GM21723 (cell line): Measurements from ENCODE around the gene TOR2A.
"Not testable (repeated sequence)": the region's sequence is repeated elsewhere in the genome, so short reads cannot be mapped to it uniquely, and the experiment has no call there.

Experiments used
- ATAC-seq: cut with Tn5 transposase; IDR thresholded peaks from one replicate; pipeline ENCODE4 v1.9.1; 2021; ENCODE audit warnings: mild to moderate bottlenecking, moderate library complexity; ENCODE audit not compliant: unreplicated experiment

TOR2A gene

DNA sequence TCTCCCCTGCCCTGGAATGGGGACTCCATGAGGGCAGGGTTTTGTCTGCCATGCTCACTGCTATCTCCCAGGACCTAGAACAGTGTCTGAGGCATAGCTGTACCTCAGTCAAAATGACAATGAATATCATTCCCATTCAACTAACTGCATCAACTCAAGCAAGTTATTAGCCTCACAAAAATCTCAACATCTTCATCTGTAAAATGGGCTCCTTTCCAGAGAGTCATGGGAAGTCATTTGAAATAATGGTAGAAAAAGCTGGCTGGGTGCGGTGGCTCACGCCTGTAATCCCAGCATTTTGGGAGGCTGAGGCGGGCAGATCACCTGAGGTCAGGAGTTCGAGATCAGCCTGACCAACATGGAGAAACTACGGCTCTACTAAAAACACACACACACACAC, 34.0 kb upstream of the TOR2A start:
- no peak for ATAC-seq

DNA sequence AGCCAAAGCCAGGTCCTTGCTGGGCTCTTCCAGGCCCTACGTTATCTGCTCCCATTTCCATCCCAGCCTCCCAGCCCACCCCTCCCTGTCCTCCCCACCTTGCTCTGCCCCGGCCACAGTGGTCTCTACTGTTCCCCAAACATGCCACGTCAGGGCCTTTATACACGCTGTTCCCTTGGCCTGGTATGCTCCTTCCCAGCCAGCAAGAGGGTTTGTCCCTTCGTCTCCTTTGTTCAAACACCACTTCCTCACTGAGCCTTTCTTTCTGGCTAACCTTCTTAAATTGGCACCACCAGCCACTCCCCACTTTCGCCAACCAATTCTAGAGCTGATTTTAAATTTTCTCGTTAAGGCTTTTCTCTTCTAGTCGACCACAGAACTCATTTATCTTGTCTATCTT, 33.6 kb upstream of the TOR2A start:
- no peak for ATAC-seq

DNA sequence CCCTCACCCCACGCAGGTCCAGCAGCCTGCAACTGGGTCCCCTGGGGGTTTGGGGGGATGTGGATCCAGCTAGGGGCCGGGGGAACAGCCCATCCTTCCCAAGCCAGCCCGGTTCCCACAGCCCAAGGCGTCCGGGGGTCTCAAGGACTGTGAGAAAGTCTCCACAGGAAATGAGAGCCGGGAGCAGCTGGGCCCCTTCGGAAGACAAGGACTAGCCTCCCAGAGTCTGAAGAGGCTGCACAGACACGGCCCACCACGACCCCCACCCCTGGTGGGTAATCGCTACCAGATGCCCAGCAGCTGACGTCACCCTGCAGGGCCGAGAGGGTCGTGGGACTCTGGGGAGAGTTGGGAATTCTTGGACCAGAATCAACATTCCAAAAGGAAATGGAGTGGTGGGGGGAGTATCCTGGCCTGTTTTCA, 32.8 kb upstream of the TOR2A start:
- no peak for ATAC-seq

DNA sequence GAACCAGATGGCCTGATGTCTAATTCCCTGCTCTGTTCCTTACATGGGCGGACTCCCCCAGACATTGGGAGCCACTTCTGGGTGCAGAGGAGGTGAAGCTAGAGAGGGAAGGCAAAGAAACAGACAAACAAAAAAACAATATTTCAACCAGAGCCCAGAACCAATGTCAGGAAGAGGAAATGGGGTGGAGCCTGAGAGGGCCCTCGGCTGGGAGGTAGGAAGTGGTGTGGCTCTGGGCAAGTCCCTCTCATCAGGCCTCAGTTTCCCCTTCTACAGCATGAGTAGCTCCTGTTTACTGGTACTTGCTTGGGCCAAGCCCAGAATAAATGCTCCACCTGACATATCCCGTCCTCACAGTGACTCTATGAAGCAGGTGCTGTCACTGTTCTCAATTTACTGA, 32.3 kb upstream of the TOR2A start:
- ATAC-seq = no peak

DNA sequence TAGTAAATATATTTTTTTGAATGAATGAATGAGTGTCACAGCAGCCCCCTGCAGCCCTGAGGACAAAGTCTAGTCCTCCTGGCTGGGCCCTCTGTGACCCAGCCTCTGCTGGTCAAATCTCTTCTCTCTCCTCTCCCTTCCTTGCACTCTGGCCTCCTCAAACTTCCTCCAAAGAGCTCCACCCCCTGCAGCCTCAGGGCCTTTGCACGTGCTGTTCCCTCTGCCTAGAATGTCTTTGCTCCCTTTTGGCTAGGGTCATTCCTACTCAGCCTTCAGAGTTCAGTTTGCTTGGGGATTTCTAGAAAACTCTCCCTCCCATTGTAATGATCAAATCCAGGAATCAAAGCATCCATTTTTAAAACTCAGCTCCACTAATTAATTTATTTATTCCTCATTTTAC, 30.3 kb upstream of the TOR2A start:
- ATAC-seq = no peak

DNA sequence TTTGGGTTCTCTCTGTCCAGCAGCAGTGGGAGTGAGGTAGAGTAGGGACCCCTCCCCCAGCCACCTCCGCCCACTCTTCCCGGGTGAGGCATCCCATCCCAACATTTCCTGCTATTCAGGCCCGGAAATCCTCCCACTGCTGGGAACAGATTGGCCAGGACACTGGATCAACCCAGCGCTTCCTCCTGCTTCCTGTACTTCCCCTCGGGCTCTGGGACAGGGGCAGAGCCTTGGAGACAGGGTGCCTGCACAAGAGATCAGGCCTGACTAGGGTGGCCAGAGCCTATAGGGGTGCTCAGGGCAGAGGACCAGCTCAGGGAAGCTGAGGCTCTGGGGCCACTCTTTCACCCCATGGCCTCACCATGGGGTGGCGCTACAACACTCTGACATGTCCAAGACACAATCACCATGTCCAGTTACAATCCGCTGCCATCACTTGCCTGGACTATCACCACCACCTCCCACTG, 28.9 kb upstream of the TOR2A start:
- ATAC-seq = no peak

DNA sequence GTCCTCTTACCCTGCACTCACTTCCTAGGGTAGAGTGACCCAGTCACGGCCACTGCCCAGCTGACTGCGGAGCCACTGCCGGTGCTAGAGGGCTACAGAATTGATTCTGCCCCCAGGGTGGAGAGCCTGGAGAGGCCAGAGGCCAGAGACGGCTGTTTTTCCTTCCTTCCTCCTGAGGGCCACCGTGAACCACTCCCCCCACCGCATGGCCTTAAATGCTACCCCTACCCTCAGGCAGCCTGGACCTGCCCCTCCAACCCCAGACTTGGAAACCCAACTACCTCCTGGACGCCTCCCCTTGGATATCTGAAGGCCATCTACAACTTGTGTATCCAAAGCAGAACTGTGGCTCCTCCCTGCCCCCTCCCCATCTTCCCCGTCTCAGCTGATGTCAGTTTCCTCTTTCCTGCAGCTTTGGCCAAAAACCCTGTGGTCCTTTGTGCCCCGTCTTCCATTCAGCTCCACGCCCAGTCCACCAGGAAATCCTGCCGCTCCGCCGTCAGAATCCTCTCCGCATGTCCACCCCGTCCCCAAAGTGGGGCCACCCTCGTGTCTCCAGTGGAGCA, 27.1 kb upstream of the TOR2A start:
- ATAC-seq = no peak

DNA sequence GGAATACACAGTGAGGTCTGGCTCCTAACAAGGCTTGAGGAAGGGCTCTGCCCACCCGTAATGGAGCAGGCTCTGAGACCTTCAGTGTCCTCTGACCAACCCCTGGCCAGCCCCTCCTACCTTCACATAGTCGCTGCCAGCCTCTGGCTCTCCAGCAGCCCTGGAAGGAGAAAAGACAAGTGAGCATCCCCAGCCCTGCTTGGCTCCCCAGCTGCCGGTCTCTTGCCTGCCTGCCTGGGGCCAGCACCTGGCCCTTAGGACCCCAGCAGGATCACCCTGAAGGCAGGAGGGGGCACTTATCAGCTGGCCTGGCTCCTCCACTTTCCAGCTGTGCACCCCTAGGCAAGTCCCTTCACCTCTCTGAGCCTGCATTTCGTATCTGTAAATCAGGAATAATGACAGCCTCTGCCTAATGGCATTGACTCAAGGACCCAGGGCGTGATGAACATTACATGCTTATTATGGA, 26.4 kb upstream of the TOR2A start:
- ATAC-seq = no peak

DNA sequence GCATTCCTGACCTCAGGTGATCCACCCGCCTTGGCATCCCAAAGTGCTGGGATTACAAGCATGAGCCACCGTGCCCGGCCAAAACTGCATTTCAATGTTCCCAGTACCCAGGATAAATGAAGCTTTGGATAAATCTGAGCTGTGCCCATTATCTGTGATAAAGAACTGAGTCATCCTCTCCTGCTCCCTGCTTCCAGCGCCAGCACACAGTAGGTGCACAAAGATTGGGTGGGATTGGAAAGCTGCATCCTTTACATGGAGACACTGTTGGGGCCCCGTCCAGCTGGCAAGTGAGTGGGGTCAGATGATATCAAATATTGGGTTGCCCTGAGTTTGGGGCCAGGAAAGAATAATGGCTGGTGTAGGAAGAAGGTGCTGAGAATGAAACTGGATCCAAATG, 26.0 kb upstream of the TOR2A start:
- no peak for ATAC-seq

DNA sequence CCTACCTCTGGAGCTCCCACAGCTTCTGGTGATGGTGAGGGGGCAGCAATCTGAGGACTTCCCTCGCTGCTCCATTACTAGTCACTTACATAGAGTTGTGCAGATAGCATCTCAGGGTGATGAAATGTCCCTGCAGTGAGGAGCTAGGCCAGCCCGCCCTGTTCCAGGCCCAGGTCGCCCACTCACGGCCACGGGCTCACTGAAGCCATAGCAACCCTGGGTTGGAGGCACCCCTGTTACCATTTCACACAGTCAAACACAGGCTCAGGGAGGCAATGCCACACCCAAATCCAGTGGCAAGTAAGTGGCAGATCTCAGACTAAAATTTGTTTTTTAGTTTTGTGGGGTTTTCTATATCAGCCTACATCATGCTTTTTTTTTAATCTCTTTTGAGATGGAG, 23.7 kb upstream of the TOR2A start:
- ATAC-seq = no peak

DNA sequence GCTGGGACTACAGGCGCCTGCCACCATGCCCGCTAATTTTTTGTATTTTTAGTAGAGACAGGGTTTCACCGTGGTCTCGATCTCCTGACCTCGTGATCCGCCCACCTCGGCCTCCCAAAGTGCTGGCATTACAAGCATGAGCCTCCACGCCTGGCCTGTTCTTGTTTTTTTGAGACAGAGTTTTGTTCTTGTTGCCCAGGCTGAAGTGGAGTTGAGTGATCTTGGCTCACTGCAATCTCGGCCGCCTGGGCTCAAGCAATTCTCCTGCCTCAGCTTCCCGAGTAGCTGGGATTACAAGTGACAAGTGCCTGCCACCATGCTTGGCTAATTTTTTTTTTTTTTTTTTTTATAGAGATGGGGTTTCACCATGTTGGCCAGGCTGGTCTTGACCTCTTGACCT, 21.7 kb upstream of the TOR2A start:
- ATAC-seq = not testable (repeated sequence)

DNA sequence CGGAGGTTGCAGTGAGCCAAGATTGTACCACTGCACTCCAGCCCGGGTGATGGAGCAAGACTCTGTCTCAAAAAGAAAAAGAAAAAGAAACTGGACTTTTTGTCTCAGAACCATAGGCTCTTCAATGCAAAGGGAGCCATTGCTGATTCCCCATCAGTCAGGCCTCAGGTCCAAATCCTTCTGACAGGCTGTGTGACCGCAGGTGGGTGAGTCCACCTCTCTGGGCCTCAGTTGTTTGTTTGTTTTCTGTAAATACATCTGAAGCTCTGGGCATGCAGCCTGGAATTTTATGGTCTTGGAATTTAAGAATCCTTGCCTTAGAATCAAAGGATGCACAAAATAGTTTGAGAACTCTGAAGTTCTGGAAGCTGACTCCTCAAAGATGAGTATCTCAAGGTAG, 21.1 kb upstream of the TOR2A start:
- ATAC-seq = no peak

DNA sequence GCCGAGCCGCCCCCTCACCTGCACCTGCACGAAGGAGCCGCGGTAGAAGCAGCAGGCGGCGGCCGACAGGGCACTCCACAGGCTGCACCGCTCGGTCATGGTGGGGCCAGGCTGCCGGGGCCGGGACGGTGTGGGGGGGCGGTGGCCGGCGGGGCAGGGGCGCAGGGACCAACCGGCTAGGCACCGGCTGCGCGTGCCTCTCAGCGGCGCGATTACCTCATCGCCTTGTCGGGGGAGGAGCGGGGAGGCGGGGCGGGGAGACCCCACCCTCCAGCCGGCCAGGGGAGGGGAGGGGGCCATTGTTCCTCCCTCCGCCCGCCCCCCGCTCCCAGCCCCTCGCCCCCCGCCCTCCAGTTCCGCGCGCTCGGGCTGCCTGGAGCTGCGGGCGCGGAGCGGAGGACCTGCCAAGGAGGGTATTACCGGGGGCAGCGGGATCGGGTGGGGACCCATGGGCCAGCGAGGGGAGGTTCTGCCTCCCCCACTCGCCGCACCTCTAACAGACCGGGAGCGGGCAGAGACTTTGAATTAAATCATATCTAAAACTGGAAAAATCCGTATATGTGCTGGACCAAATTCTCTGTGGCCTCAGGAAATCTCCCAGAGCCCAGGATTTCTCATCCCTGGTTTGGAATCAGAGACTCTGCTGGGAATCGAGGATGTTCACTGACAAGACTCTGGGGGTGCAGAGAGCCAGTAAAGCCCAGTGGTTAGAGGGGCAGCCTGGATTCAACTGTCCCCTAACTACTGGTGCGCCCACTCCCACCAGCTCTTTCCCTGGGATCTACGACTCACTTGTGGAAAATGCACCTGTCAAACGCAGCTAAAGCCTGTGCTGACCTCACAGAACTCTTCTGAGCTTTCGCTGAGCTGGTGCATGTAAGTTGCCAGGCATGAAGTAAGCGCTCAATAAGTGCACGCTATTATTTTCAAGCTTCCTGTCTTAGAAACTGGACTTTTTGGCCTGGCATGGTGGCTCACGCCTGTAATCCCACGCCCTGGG, 20.3 kb upstream of the TOR2A start:
- ATAC-seq = no peak

DNA sequence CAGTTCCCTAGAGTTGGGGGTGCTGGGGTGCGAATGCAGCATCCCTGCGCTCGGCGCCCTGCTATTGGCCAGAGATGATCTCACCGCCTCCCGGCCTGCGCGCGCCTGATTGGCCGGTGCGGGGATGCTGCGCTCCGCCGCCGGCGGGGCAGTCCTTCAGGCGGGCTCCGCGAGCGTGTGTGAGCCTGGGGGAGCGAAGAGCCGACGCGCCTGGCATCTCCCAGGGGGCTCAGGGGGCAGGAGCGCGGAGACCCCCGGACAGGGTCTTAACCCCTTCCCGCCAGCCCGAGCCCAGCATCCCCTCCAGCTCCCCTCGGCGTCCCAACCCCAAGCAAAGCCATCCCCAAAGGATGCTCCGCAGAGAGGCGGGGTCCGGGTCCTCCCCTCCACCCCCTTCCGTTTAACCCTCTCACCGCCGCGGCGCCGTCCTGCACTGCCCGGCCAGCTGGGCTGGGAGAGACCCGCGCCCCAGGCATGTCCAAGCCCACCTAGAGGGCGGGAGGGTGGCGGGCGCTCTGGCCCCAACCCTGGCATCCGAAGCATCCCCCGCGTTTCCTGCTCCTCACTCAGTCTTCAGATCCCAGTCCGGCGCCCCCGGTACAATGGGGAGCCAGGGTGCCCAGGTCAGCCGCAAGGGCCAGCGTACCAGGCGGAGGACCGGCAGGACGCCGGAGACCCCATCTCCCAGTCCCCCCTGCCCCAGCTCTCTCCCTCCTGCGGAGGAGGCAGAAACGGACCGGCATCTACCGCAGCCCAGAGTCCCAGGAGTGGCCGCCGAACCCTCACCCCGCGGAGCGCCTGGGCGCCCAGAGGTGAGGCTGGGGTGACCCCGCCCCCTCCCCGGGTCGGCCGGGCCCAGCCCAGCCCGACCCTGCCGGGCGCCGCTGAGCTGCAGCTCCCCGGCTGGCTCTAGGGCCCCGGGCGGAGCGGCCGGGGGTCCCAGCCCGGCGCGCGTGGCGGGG, 19.3 kb upstream of the TOR2A start:
- no peak for ATAC-seq

DNA sequence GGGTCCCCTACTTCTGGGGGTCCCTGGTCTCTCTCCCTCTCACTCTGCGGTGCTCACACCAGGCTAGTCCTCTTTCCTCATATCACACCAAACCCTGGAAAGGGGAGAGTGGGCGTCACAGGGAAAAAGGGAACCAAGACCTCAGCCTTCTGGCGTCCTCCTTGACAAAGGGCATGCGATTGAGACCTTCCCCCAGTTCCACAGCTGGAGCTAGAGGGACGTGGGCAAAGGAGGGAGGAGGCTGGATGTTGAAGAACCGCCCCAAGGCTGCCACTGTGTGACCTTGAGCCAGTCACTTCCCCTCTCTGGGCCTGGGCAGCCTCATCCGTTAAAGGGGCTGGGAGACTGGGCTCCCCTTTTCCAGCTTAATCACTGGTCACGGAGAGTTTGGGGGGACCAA, 18.5 kb upstream of the TOR2A start:
- ATAC-seq = no peak

DNA sequence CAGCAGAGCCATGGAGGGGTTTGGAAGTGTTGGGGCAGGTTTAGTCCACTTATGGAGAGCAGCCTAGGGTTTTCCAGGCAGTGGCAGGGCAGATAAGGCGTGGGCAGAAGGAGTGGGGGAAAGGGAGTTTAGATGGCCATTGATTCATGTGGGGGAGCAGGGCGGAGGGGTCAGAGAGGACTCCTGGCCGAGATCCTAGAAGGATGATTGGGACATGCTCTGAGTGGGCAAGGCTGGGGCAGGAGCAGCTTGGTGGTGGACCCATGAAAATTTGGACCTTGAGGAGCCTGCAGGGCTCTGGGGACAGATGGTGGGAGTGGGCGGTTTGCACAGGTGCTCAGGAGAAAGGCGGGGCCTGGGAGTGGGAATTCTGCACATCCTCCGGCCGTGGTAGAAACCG, 18.1 kb upstream of the TOR2A start:
- ATAC-seq = no peak

DNA sequence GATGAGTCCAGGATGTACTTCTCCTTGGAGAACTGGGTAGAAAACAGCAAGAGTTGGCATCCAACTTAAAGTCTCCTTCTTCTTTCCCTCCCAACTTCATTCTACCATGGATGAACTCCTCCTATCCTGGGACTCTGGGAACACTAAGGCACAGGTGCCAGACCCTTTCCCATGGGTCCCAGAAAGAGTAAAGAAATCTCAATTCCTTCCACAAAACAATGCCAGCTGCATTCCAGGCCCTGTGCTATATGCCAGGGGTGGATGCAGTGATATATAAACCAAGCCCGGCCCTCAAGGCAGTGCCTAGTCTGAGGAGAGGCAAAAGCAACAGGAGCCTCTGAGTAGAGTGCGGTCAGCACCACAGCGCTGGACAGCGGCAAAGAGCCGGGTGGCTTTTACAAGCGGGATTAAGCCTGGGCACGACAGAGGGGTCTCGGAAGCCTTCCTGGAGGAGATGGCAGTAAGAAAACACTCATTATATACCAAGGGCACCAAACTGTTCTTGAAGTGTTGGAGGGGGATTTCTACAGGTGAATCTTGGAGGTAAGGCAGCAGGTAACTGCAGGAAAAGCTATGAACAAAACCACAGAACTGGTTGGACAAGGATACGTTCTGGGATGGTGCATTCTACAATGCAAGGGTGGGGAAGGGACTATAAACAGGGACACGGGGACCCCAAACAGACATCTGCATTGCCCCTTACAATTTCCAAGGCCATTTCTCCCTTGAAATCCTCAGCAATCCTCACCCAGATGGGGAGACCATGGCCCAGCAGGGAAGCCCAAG, 16.4 kb upstream of the TOR2A start:
- ATAC-seq = no peak

DNA sequence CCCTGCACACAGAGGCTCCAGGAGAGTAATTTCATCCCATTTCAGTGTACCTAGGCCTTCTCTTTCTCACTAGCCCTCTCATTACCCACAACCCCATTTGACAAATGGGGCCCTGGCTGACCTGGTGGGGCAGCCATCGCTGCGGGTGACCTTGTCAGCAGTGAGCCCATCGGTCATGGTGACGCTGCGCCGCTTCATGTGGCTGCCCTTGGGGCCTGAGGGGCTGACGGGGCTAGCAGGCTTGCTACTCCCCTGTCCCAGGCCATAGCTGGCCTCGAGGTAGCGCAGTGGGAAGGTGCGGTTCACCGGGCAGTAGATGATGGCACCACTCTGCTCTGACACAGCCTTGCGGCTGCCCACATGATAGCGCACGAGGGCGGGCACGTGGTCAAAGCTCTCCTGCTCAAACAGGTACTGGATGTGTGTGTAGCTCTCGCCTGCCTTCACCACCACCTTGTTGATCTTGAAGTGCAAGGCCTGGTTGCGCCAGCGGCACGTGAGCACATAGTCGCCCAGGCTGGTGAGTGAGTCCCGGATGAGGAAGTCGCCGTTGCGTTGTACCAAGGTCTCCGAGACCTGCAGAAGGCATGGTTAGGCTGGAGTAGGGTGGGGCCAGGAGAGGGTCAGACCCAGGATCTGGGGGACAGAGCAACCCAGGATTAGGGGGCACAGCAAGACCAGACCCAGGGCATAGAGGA, 14.1 kb upstream of the TOR2A start:
- ATAC-seq = no peak

DNA sequence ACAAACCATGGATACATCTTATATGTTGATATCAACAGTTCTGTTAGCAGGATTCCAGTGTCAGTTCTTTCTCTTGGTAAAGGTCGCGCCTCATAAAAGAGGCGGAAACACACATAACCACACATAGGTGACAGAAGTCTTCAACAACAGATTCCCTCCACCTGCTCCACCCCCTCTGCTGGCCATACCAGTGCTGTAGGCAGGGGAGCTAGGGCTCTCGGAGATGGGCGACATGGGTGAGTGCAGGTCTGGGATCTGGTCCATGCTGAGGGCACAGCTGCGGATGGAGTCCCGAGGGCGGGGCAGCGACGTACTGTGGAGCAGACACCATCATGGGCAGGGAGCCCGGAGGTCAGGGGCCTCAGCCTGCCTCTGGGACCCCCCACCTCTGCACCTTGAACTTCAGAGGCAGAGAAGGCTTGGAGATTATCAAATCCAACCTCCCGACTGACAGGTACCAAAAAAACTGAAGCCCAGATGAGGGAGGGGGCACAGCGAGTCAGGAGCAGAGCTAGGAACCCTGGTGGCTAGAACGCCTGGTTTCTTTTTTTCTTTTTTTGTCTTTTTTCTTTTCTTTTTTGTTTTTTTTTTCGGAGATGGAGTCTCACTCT, 12.0 kb upstream of the TOR2A start:
- no peak for ATAC-seq
